H9 (cell line): Measurements from ENCODE around the gene ZSWIM4. TPM values are rescaled to one million over a fixed set of nuclear protein-coding genes. Genes with fewer than 3 reads are reported as not detected.

Experiments
- DNase-seq: peaks from one replicate; pipeline ENCODE4 v3.0.0-alpha.2; 2017
- H2AFZ ChIP-seq: one replicate; pipeline ENCODE4 v1.6.1; 2013; ENCODE audit warnings: mild to moderate bottlenecking, low read length, control low read depth, moderate library complexity
- H2AK5ac ChIP-seq: 2 replicates; pipeline ENCODE4 v1.6.1; 2013; ENCODE audit warnings: low read length, control low read depth, mixed read lengths; ENCODE audit not compliant: insufficient read length
- H2BK120ac ChIP-seq: one replicate; pipeline ENCODE4 v1.6.1; 2013; ENCODE audit warnings: low read depth, mild to moderate bottlenecking, low read length, control low read depth, inconsistent platforms; ENCODE audit not compliant: poor library complexity, severe bottlenecking
- H2BK12ac ChIP-seq: 2 replicates; pipeline ENCODE4 v1.6.1; 2013; ENCODE audit warnings: low read length, control low read depth, mixed read lengths, low read depth; ENCODE audit not compliant: insufficient read length
- H2BK15ac ChIP-seq: 2 replicates; pipeline ENCODE4 v1.6.1; 2013; ENCODE audit warnings: low read depth, low read length, control low read depth
- H2BK20ac ChIP-seq: one replicate; pipeline ENCODE4 v1.6.1; 2013; ENCODE audit warnings: low read depth, mild to moderate bottlenecking, low read length, control low read depth, inconsistent platforms; ENCODE audit not compliant: poor library complexity, severe bottlenecking
- H2BK5ac ChIP-seq: 2 replicates; pipeline ENCODE4 v1.6.1; 2013; ENCODE audit warnings: low read length, control low read depth, mixed read lengths; ENCODE audit not compliant: insufficient read length
- H3K14ac ChIP-seq: 2 replicates; pipeline ENCODE4 v1.6.1; 2013; ENCODE audit warnings: low read length, control low read depth; ENCODE audit not compliant: insufficient read depth
- H3K18ac ChIP-seq: 2 replicates; pipeline ENCODE4 v1.6.1; 2013; ENCODE audit warnings: low read depth, mild to moderate bottlenecking, mixed read lengths, low read length, control low read depth; ENCODE audit not compliant: insufficient read length
- H3K23ac ChIP-seq: 2 replicates; pipeline ENCODE4 v1.6.1; 2013; ENCODE audit warnings: low read length, control low read depth, mixed read lengths, low read depth; ENCODE audit not compliant: insufficient read length
- H3K23me2 ChIP-seq: 2 replicates; pipeline ENCODE4 v1.6.1; 2013; ENCODE audit warnings: low read depth, mild to moderate bottlenecking, mixed read lengths, low read length, control low read depth; ENCODE audit not compliant: insufficient read length, poor library complexity, severe bottlenecking
- H3K27ac ChIP-seq: 2 replicates; pipeline ENCODE4 v1.5.1; 2013; ENCODE audit warnings: low read length, control low read depth, mixed read lengths, low read depth; ENCODE audit not compliant: insufficient read length
- H3K27me3 ChIP-seq: 2 replicates; pipeline ENCODE4 v1.6.1; 2013; ENCODE audit warnings: low read length, control low read depth, inconsistent platforms; ENCODE audit not compliant: insufficient read depth
- H3K4ac ChIP-seq: 2 replicates; pipeline ENCODE4 v1.6.1; 2013; ENCODE audit warnings: low read depth, mild to moderate bottlenecking, control low read depth, inconsistent platforms, low read length, moderate library complexity
- H3K4me1 ChIP-seq: 2 replicates; pipeline ENCODE4 v1.6.1; 2013; ENCODE audit warnings: low read length, control low read depth, inconsistent platforms; ENCODE audit not compliant: insufficient read depth
- H3K4me2 ChIP-seq: 2 replicates; pipeline ENCODE4 v1.6.1; 2013; ENCODE audit warnings: low read length, control low read depth, mixed read lengths; ENCODE audit not compliant: insufficient read length, insufficient read depth
- H3K56ac ChIP-seq: 2 replicates; pipeline ENCODE4 v1.6.1; 2013; ENCODE audit warnings: low read depth, mild to moderate bottlenecking, mixed read lengths, low read length, control low read depth; ENCODE audit not compliant: insufficient read length
- H3K79me1 ChIP-seq: 2 replicates; pipeline ENCODE4 v1.6.1; 2013; ENCODE audit warnings: low read depth, mild to moderate bottlenecking, moderate library complexity, low read length, control low read depth, inconsistent platforms; ENCODE audit not compliant: insufficient read depth, poor library complexity, severe bottlenecking
- H3K79me2 ChIP-seq: 2 replicates; pipeline ENCODE4 v1.6.1; 2013; ENCODE audit warnings: low read length, control low read depth, inconsistent platforms; ENCODE audit not compliant: insufficient read depth
- H3K9ac ChIP-seq: 2 replicates; pipeline ENCODE4 v1.6.1; 2013; ENCODE audit warnings: low read length, control low read depth, mixed read lengths; ENCODE audit not compliant: insufficient read length; ENCODE audit errors: extremely low read depth
- H3K9me3 ChIP-seq: one replicate; pipeline ENCODE4 v1.6.1; 2013; ENCODE audit warnings: low read depth, low read length, inconsistent platforms; ENCODE audit not compliant: control insufficient read depth
- H3T11ph ChIP-seq: one replicate; pipeline ENCODE4 v1.6.1; 2013; ENCODE audit warnings: mild to moderate bottlenecking, low read length, control low read depth, inconsistent platforms
- H4K20me1 ChIP-seq: one replicate; pipeline ENCODE4 v1.6.1; 2013; ENCODE audit not compliant: control insufficient read depth, insufficient read length, insufficient read depth
- H4K5ac ChIP-seq: 2 replicates; pipeline ENCODE4 v1.6.1; 2013; ENCODE audit warnings: low read depth, mild to moderate bottlenecking, mixed read lengths, low read length, control low read depth; ENCODE audit not compliant: insufficient read length
- H4K8ac ChIP-seq: replicated peaks from 2 replicates; pipeline ENCODE4 v1.6.1; 2013; ENCODE audit warnings: low read length, control low read depth, mixed read lengths, low read depth; ENCODE audit not compliant: insufficient read length
- H4K91ac ChIP-seq: 2 replicates; pipeline ENCODE4 v1.6.1; 2013; ENCODE audit warnings: low read depth, mild to moderate bottlenecking, moderate library complexity, mixed read lengths, low read length, control low read depth; ENCODE audit not compliant: insufficient read length
- H3K27ac Mint-ChIP-seq, 3 experiments: 2 replicates in 2 of 3; 3 replicates in 1 of 3; pipeline ENCODE4 v1.8.0; 2020 to 2021; ENCODE audit warnings: mixed read lengths in 3 of 3, mild to moderate bottlenecking in 1 of 3, moderate library complexity in 1 of 3
- H3K27me3 Mint-ChIP-seq: 2 replicates; pipeline ENCODE4 v1.8.0; 2021; ENCODE audit warnings: low read depth, mild to moderate bottlenecking, moderate library complexity, mixed read lengths
- H3K36me3 Mint-ChIP-seq, 3 experiments: 2 replicates in 2 of 3; 3 replicates in 1 of 3; pipeline ENCODE4 v1.8.0; 2020 to 2021; ENCODE audit warnings: low read depth in 3 of 3, mixed read lengths in 3 of 3; ENCODE audit not compliant: insufficient read depth in 1 of 3
- H3K4me1 Mint-ChIP-seq, 2 experiments: 2 replicates each; pipeline ENCODE4 v1.8.0; 2020; ENCODE audit warnings: mixed read lengths in 2 of 2
- H3K4me3 Mint-ChIP-seq, 2 experiments: 2 replicates in 1 of 2; 3 replicates in 1 of 2; pipeline ENCODE4 v1.8.0; 2020 to 2021; ENCODE audit warnings: mild to moderate bottlenecking in 2 of 2, mixed read lengths in 2 of 2, moderate library complexity in 1 of 2
- H3K9me3 Mint-ChIP-seq, 2 experiments: 2 replicates in 1 of 2; 3 replicates in 1 of 2; pipeline ENCODE4 v1.8.0; 2020; ENCODE audit warnings: mild to moderate bottlenecking in 2 of 2, mixed read lengths in 2 of 2, moderate library complexity in 1 of 2
- CTCF ChIP-seq: fragments of 200-600 bp; sonication (generic); conservative IDR thresholded peaks from 3 replicates; pipeline ENCODE4 v1.8.0; 2021; ENCODE audit warnings: antibody characterized with exemption, mild to moderate bottlenecking
- WGBS: extraction: QIAGEN DNeasy Blood & Tissue Kit; methylation state at CpG from one replicate; pipeline ENCODE4 v1.1.7; 2013; ENCODE audit warnings: missing lambda C conversion rate, low lambda C conversion rate, mixed read lengths; ENCODE audit not compliant: insufficient read length; ENCODE audit errors: extremely low coverage; 5-methylcytosine and 5-hydroxymethylcytosine counted together
- total RNA-seq: library from RNA; stranded (reverse); gene quantifications from 2 replicates; pipeline ENCODE4 v1.2.1, GENCODE V29; 2021

ZSWIM4 gene
- total RNA-seq, 1 experiment from 2014 or later: 50.7 TPM

- Histone ChIP-seq H3K23me2 (peaks cover 4% of the 10 kb centered on the region), H3K27ac (no peak overlapping the region), H3K4me2 (no peak overlapping the region), H3K14ac (no peak overlapping the region; the same call in 1 of the 2 replicates), H3K9ac (no peak overlapping the region), H3K4ac (no peak overlapping the region), H3K9me3 (no peaks in the 10 kb centered on the region), H3K56ac (no peak overlapping the region), H4K91ac (no peak overlapping the region), H2BK15ac (no peak overlapping the region), H3K79me1 (no peaks in the 10 kb centered on the region), H2AFZ (no peak overlapping the region), H3T11ph (no peak overlapping the region), H2BK20ac (no peak overlapping the region), H2BK5ac (no peak overlapping the region), H3K27me3 (no peaks in the 10 kb centered on the region), H3K4me1 (no peaks in the 10 kb centered on the region), H3K79me2 (no peaks in the 10 kb centered on the region), H3K23ac (no peak overlapping the region), H3K18ac (no peak overlapping the region), H4K5ac (no peak overlapping the region), H4K8ac (no peak overlapping the region), H4K20me1 (no peaks in the 10 kb centered on the region), H2BK12ac (no peak overlapping the region), H2BK120ac (no peak overlapping the region), H2AK5ac (no peak overlapping the region)
- peaks cover 17 to 60% (median 31%) of the 10 kb centered on the region in 3 experiments for H3K36me3 Mint-ChIP-seq
- H3K27me3 Mint-ChIP-seq: no peaks in the 10 kb centered on the region
- no peak overlapping the region for H3K27ac Mint-ChIP-seq
- no CpG with 5 or more reads among the region's 21 CpGs for WGBS
- no peak for DNase-seq
- H3K4me1 Mint-ChIP-seq: peaks cover 3 to 7% of the 10 kb centered on the region in 2 experiments; a peak in 3 of 4 replicates
- no peaks in the 10 kb centered on the region; a peak in 1 of 5 replicates for H3K9me3 Mint-ChIP-seq
- no peak for TF ChIP-seq CTCF
- H3K4me3 Mint-ChIP-seq: no peak overlapping the region
Measured at GRCh38 chr19:13814550-13814949, 19.3 kb downstream of the ZSWIM4 start.
